CD8-positive, alpha-beta memory T cell (primary cell): ENCODE data around the gene NR4A2. TPM values are rescaled to one million over a fixed set of nuclear protein-coding genes. Genes with fewer than 3 reads are reported as not detected.
"Not testable (repeated sequence)": the region's sequence is repeated elsewhere in the genome, so short reads cannot be mapped to it uniquely, and the experiment has no call there.

Source experiments
- CTCF ChIA-PET: fragments of 350-600 bp; sonication (Branson Sonifier 250); formaldehyde crosslinking; loops from one replicate; lab custom pipeline; 2021; ENCODE audit warnings: antibody characterized with exemption; lab: Charles Lee
- POLR2A ChIA-PET: fragments of 350-600 bp; sonication (Branson Sonifier 250); formaldehyde crosslinking; loops from one replicate; lab custom pipeline; 2021; ENCODE audit warnings: antibody characterized with exemption; lab: Charles Lee
- DNase-seq, 5 donors: peaks; one replicate each; pipeline versions ENCODE4 v3.0.0 to v3.0.0-alpha.2; 2020 to 2022; ENCODE audit warnings: mixed read lengths in 1 of 5
- H3K27ac ChIP-seq: one replicate; pipeline ENCODE4 v1.7.0; 2013; ENCODE audit warnings: low read depth, mild to moderate bottlenecking, low read length, moderate library complexity
- H3K27me3 ChIP-seq: 2 replicates; pipeline ENCODE4 v1.7.0; 2013; ENCODE audit warnings: low read length, mild to moderate bottlenecking; ENCODE audit not compliant: insufficient read depth, poor library complexity, severe bottlenecking
- H3K36me3 ChIP-seq: 2 replicates; pipeline ENCODE4 v1.7.0; 2013; ENCODE audit warnings: mild to moderate bottlenecking, low read length, moderate library complexity; ENCODE audit not compliant: insufficient read depth
- H3K4me1 ChIP-seq: 2 replicates; pipeline ENCODE4 v1.7.0; 2013; ENCODE audit warnings: mild to moderate bottlenecking, low read length, moderate library complexity; ENCODE audit not compliant: insufficient read depth
- H3K4me3 ChIP-seq: 2 replicates; pipeline ENCODE4 v1.7.0; 2013; ENCODE audit warnings: mild to moderate bottlenecking, low read length
- H3K9me3 ChIP-seq: 2 replicates; pipeline ENCODE4 v1.7.0; 2013; ENCODE audit warnings: mild to moderate bottlenecking, low read length
- H3K27ac Mint-ChIP-seq, 8 donors: one replicate each; pipeline ENCODE4 v1.8.0; 2020 to 2021; ENCODE audit warnings: mixed read lengths in 8 of 8, mild to moderate bottlenecking in 6 of 8, inconsistent platforms in 3 of 8, moderate library complexity in 3 of 8
- H3K27me3 Mint-ChIP-seq, 2 donors: one replicate each; pipeline ENCODE4 v1.8.0; 2020 to 2021; ENCODE audit warnings: mixed read lengths in 2 of 2, mild to moderate bottlenecking in 1 of 2, moderate library complexity in 1 of 2
- H3K36me3 Mint-ChIP-seq, 3 donors: one replicate each; pipeline ENCODE4 v1.8.0; 2020 to 2021; ENCODE audit warnings: mixed read lengths in 3 of 3, inconsistent platforms in 1 of 3, mild to moderate bottlenecking in 1 of 3
- H3K4me1 Mint-ChIP-seq, 3 donors: one replicate each; pipeline ENCODE4 v1.8.0; 2020 to 2021; ENCODE audit warnings: mixed read lengths in 3 of 3, inconsistent platforms in 1 of 3, mild to moderate bottlenecking in 1 of 3
- H3K4me3 Mint-ChIP-seq, 7 donors: one replicate each; pipeline ENCODE4 v1.8.0; 2020 to 2021; ENCODE audit warnings: mixed read lengths in 7 of 7, mild to moderate bottlenecking in 6 of 7, moderate library complexity in 4 of 7, inconsistent platforms in 2 of 7
- H3K9me3 Mint-ChIP-seq, 5 donors: one replicate each; pipeline ENCODE4 v1.8.0; 2020 to 2022; ENCODE audit warnings: mixed read lengths in 5 of 5, mild to moderate bottlenecking in 3 of 5, moderate library complexity in 2 of 5, inconsistent platforms in 1 of 5
- polyA plus RNA-seq: library from polyadenylated mRNA; unstranded; fragments of 300-500 nt; fragmentation: Illumina TruSeq; gene quantifications from one replicate; pipeline ENCODE4 v1.2.3, GENCODE V29; 2021
- total RNA-seq, 2 experiments: library from RNA; stranded (reverse); gene quantifications; one replicate each; pipeline ENCODE4 v1.2.3, GENCODE V29; 2021

The NR4A2 gene
- total and polyA plus RNA-seq, 3 experiments from 2014 or later: 19.7 to 25.5 (median 21.9) TPM

DNA sequence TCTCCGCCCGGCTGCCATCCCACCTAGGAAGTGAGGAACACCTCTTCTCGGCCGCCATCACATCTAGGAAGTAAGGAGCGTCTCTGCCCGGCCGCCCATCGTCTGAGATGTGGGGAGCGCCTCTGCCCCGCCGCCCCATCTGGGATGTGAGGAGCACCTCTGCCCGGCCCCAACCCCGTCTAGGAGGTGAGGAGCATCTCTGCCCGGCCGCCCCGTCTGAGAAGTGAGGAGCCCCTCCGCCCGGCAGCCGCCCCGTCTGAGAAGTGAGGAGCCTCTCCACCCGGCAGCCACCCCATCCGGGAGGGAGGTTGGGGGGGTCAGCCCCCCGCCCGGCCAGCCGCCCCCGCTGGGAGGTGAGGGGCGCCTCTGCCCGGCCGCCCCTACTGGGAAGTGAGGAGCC lies 39.1 kb downstream of the NR4A2 start:
- H3K9me3 ChIP-seq, H3K27me3 ChIP-seq, H3K9me3 Mint-ChIP-seq, H3K36me3 Mint-ChIP-seq, H3K27ac Mint-ChIP-seq, H3K4me1 Mint-ChIP-seq, H3K4me3 Mint-ChIP-seq, H3K4me1 ChIP-seq, POLR2A ChIA-PET, H3K36me3 ChIP-seq, DNase-seq, H3K27ac ChIP-seq, CTCF ChIA-PET, H3K4me3 ChIP-seq: not testable (repeated sequence)
- peaks cover 5 to 30% of the 10 kb centered on the region in 2 donors for H3K27me3 Mint-ChIP-seq

DNA sequence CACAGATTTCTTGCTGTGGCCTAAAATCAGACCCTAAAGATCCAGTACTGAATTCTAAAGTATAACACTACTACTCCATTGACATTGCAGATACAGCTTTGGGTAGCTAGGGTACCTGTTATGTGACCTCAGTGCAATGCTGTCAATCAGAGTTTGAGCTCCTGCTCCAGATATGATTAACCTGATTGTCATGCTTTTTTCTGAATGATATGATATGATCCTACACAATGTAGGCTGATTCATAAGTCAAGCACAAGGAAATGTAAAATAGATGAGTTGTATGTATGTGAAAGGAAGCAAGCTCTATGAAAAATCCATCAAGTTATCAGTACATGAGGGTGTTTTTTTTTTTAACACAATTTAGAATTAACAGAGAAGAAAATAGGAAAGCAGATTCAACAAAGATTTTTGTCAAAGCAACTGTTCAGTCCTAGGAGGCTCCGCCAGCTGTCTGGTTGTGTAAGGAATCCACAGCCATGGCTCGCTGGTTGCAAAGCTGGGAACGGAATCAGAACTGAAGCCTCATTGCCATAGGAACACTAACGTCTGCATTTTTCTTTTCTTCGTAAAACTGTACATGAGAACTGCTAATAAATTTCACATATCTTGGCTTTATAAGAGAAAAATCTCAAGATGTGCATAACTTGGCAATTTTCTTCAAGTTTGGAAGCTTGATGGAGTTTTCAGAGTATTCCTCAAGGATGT lies 52.9 kb downstream of the NR4A2 start:
- no peak for DNase-seq
- H3K27me3 Mint-ChIP-seq: peaks cover 4 to 47% of the 10 kb centered on the region in 2 donors
- H3K4me1 Mint-ChIP-seq: no peaks in the 10 kb centered on the region
- no peaks in the 10 kb centered on the region for H3K9me3 Mint-ChIP-seq
- no peak overlapping the region for H3K27ac Mint-ChIP-seq
- H3K9me3 ChIP-seq: no peaks in the 10 kb centered on the region
- H3K4me1 ChIP-seq: no peaks in the 10 kb centered on the region
- POLR2A ChIA-PET: no interaction called here
- H3K36me3 Mint-ChIP-seq: no peaks in the 10 kb centered on the region
- no peak overlapping the region for H3K4me3 Mint-ChIP-seq
- no peak overlapping the region for H3K27ac ChIP-seq
- H3K36me3 ChIP-seq: no peaks in the 10 kb centered on the region
- CTCF ChIA-PET: no interaction called here
- H3K4me3 ChIP-seq: no peak overlapping the region
- H3K27me3 ChIP-seq: peaks cover 3% of the 10 kb centered on the region

Other genes starting within 250 kb of the NR4A2 start
- gene GPD2, start 103.7 kb upstream of the NR4A2 start, total RNA-seq: 10 to 100 TPM; 38.9 to 44.3 TPM
- 10.1 TPM for gene GPD2, start 103.7 kb upstream of the NR4A2 start, polyA plus RNA-seq